H9 (cell line): ENCODE results near the gene CA9. TPM values are rescaled to one million over a fixed set of nuclear protein-coding genes. Genes with fewer than 3 reads are reported as not detected.

ENCODE experiments used
- DNase-seq: peaks from one replicate; pipeline ENCODE4 v3.0.0-alpha.2; 2017
- H2AFZ ChIP-seq: one replicate; pipeline ENCODE4 v1.6.1; 2013; ENCODE audit warnings: mild to moderate bottlenecking, low read length, control low read depth, moderate library complexity
- H2AK5ac ChIP-seq: 2 replicates; pipeline ENCODE4 v1.6.1; 2013; ENCODE audit warnings: low read length, control low read depth, mixed read lengths; ENCODE audit not compliant: insufficient read length
- H2BK120ac ChIP-seq: one replicate; pipeline ENCODE4 v1.6.1; 2013; ENCODE audit warnings: low read depth, mild to moderate bottlenecking, low read length, control low read depth, inconsistent platforms; ENCODE audit not compliant: poor library complexity, severe bottlenecking
- H2BK12ac ChIP-seq: 2 replicates; pipeline ENCODE4 v1.6.1; 2013; ENCODE audit warnings: low read length, control low read depth, mixed read lengths, low read depth; ENCODE audit not compliant: insufficient read length
- H2BK15ac ChIP-seq: 2 replicates; pipeline ENCODE4 v1.6.1; 2013; ENCODE audit warnings: low read depth, low read length, control low read depth
- H2BK20ac ChIP-seq: one replicate; pipeline ENCODE4 v1.6.1; 2013; ENCODE audit warnings: low read depth, mild to moderate bottlenecking, low read length, control low read depth, inconsistent platforms; ENCODE audit not compliant: poor library complexity, severe bottlenecking
- H2BK5ac ChIP-seq: 2 replicates; pipeline ENCODE4 v1.6.1; 2013; ENCODE audit warnings: low read length, control low read depth, mixed read lengths; ENCODE audit not compliant: insufficient read length
- H3K14ac ChIP-seq: 2 replicates; pipeline ENCODE4 v1.6.1; 2013; ENCODE audit warnings: low read length, control low read depth; ENCODE audit not compliant: insufficient read depth
- H3K18ac ChIP-seq: 2 replicates; pipeline ENCODE4 v1.6.1; 2013; ENCODE audit warnings: low read depth, mild to moderate bottlenecking, mixed read lengths, low read length, control low read depth; ENCODE audit not compliant: insufficient read length
- H3K23ac ChIP-seq: 2 replicates; pipeline ENCODE4 v1.6.1; 2013; ENCODE audit warnings: low read length, control low read depth, mixed read lengths, low read depth; ENCODE audit not compliant: insufficient read length
- H3K23me2 ChIP-seq: 2 replicates; pipeline ENCODE4 v1.6.1; 2013; ENCODE audit warnings: low read depth, mild to moderate bottlenecking, mixed read lengths, low read length, control low read depth; ENCODE audit not compliant: insufficient read length, poor library complexity, severe bottlenecking
- H3K27ac ChIP-seq: 2 replicates; pipeline ENCODE4 v1.5.1; 2013; ENCODE audit warnings: low read length, control low read depth, mixed read lengths, low read depth; ENCODE audit not compliant: insufficient read length
- H3K27me3 ChIP-seq: 2 replicates; pipeline ENCODE4 v1.6.1; 2013; ENCODE audit warnings: low read length, control low read depth, inconsistent platforms; ENCODE audit not compliant: insufficient read depth
- H3K4ac ChIP-seq: 2 replicates; pipeline ENCODE4 v1.6.1; 2013; ENCODE audit warnings: low read depth, mild to moderate bottlenecking, control low read depth, inconsistent platforms, low read length, moderate library complexity
- H3K4me1 ChIP-seq: 2 replicates; pipeline ENCODE4 v1.6.1; 2013; ENCODE audit warnings: low read length, control low read depth, inconsistent platforms; ENCODE audit not compliant: insufficient read depth
- H3K4me2 ChIP-seq: 2 replicates; pipeline ENCODE4 v1.6.1; 2013; ENCODE audit warnings: low read length, control low read depth, mixed read lengths; ENCODE audit not compliant: insufficient read length, insufficient read depth
- H3K56ac ChIP-seq: 2 replicates; pipeline ENCODE4 v1.6.1; 2013; ENCODE audit warnings: low read depth, mild to moderate bottlenecking, mixed read lengths, low read length, control low read depth; ENCODE audit not compliant: insufficient read length
- H3K79me1 ChIP-seq: 2 replicates; pipeline ENCODE4 v1.6.1; 2013; ENCODE audit warnings: low read depth, mild to moderate bottlenecking, moderate library complexity, low read length, control low read depth, inconsistent platforms; ENCODE audit not compliant: insufficient read depth, poor library complexity, severe bottlenecking
- H3K79me2 ChIP-seq: 2 replicates; pipeline ENCODE4 v1.6.1; 2013; ENCODE audit warnings: low read length, control low read depth, inconsistent platforms; ENCODE audit not compliant: insufficient read depth
- H3K9ac ChIP-seq: 2 replicates; pipeline ENCODE4 v1.6.1; 2013; ENCODE audit warnings: low read length, control low read depth, mixed read lengths; ENCODE audit not compliant: insufficient read length; ENCODE audit errors: extremely low read depth
- H3K9me3 ChIP-seq: one replicate; pipeline ENCODE4 v1.6.1; 2013; ENCODE audit warnings: low read depth, low read length, inconsistent platforms; ENCODE audit not compliant: control insufficient read depth
- H3T11ph ChIP-seq: one replicate; pipeline ENCODE4 v1.6.1; 2013; ENCODE audit warnings: mild to moderate bottlenecking, low read length, control low read depth, inconsistent platforms
- H4K20me1 ChIP-seq: one replicate; pipeline ENCODE4 v1.6.1; 2013; ENCODE audit not compliant: control insufficient read depth, insufficient read length, insufficient read depth
- H4K5ac ChIP-seq: 2 replicates; pipeline ENCODE4 v1.6.1; 2013; ENCODE audit warnings: low read depth, mild to moderate bottlenecking, mixed read lengths, low read length, control low read depth; ENCODE audit not compliant: insufficient read length
- H4K8ac ChIP-seq: replicated peaks from 2 replicates; pipeline ENCODE4 v1.6.1; 2013; ENCODE audit warnings: low read length, control low read depth, mixed read lengths, low read depth; ENCODE audit not compliant: insufficient read length
- H4K91ac ChIP-seq: 2 replicates; pipeline ENCODE4 v1.6.1; 2013; ENCODE audit warnings: low read depth, mild to moderate bottlenecking, moderate library complexity, mixed read lengths, low read length, control low read depth; ENCODE audit not compliant: insufficient read length
- H3K27ac Mint-ChIP-seq, 3 experiments: 2 replicates in 2 of 3; 3 replicates in 1 of 3; pipeline ENCODE4 v1.8.0; 2020 to 2021; ENCODE audit warnings: mixed read lengths in 3 of 3, mild to moderate bottlenecking in 1 of 3, moderate library complexity in 1 of 3
- H3K27me3 Mint-ChIP-seq: 2 replicates; pipeline ENCODE4 v1.8.0; 2021; ENCODE audit warnings: low read depth, mild to moderate bottlenecking, moderate library complexity, mixed read lengths
- H3K36me3 Mint-ChIP-seq, 3 experiments: 2 replicates in 2 of 3; 3 replicates in 1 of 3; pipeline ENCODE4 v1.8.0; 2020 to 2021; ENCODE audit warnings: low read depth in 3 of 3, mixed read lengths in 3 of 3; ENCODE audit not compliant: insufficient read depth in 1 of 3
- H3K4me1 Mint-ChIP-seq, 2 experiments: 2 replicates each; pipeline ENCODE4 v1.8.0; 2020; ENCODE audit warnings: mixed read lengths in 2 of 2
- H3K4me3 Mint-ChIP-seq, 2 experiments: 2 replicates in 1 of 2; 3 replicates in 1 of 2; pipeline ENCODE4 v1.8.0; 2020 to 2021; ENCODE audit warnings: mild to moderate bottlenecking in 2 of 2, mixed read lengths in 2 of 2, moderate library complexity in 1 of 2
- H3K9me3 Mint-ChIP-seq, 2 experiments: 2 replicates in 1 of 2; 3 replicates in 1 of 2; pipeline ENCODE4 v1.8.0; 2020; ENCODE audit warnings: mild to moderate bottlenecking in 2 of 2, mixed read lengths in 2 of 2, moderate library complexity in 1 of 2
- CTCF ChIP-seq: fragments of 200-600 bp; sonication (generic); conservative IDR thresholded peaks from 3 replicates; pipeline ENCODE4 v1.8.0; 2021; ENCODE audit warnings: antibody characterized with exemption, mild to moderate bottlenecking
- WGBS: extraction: QIAGEN DNeasy Blood & Tissue Kit; methylation state at CpG from one replicate; pipeline ENCODE4 v1.1.7; 2013; ENCODE audit warnings: missing lambda C conversion rate, low lambda C conversion rate, mixed read lengths; ENCODE audit not compliant: insufficient read length; ENCODE audit errors: extremely low coverage; 5-methylcytosine and 5-hydroxymethylcytosine counted together
- total RNA-seq: library from RNA; stranded (reverse); gene quantifications from 2 replicates; pipeline ENCODE4 v1.2.1, GENCODE V29; 2021

CA9 gene
- total RNA-seq, 1 experiment from 2014 or later: 0.94 TPM

GRCh38 chr9:35713578-35713977 lies 39.9 kb downstream of the CA9 start:
- Histone ChIP-seq H3T11ph (no peak overlapping the region), H3K79me2 (no peaks in the 10 kb centered on the region), H4K5ac (no peak overlapping the region), H2BK15ac (no peak overlapping the region), H2BK20ac (no peak overlapping the region), H3K4me1 (no peaks in the 10 kb centered on the region), H3K27me3 (no peaks in the 10 kb centered on the region), H3K79me1 (no peaks in the 10 kb centered on the region), H3K27ac (no peak overlapping the region), H2BK120ac (no peak overlapping the region), H2AK5ac (no peak overlapping the region), H3K4ac (no peak overlapping the region), H2AFZ (no peak overlapping the region), H4K8ac (no peak overlapping the region), H3K23me2 (no peaks in the 10 kb centered on the region), H3K56ac (no peak overlapping the region), H2BK5ac (no peak overlapping the region), H3K9me3 (no peaks in the 10 kb centered on the region), H2BK12ac (no peak overlapping the region), H3K14ac (no peak overlapping the region), H4K20me1 (no peaks in the 10 kb centered on the region), H3K4me2 (no peak overlapping the region), H3K9ac (no peak overlapping the region), H3K23ac (no peak overlapping the region), H3K18ac (no peak overlapping the region), H4K91ac (no peak overlapping the region)
- no peak for TF ChIP-seq CTCF
- no peak for DNase-seq
- no peaks in the 10 kb centered on the region for H3K9me3 Mint-ChIP-seq
- no CpG with 5 or more reads among the region's 3 CpGs for WGBS
- H3K27me3 Mint-ChIP-seq: no peaks in the 10 kb centered on the region; the same call in 1 of the 2 replicates
- no peak overlapping the region for H3K4me3 Mint-ChIP-seq
- H3K4me1 Mint-ChIP-seq: peaks cover 0 to 9% of the 10 kb centered on the region in 2 experiments; a peak in 2 of 4 replicates
- no peak overlapping the region for H3K27ac Mint-ChIP-seq
- H3K36me3 Mint-ChIP-seq: peaks cover 54 to 93% (median 83%) of the 10 kb centered on the region in 3 experiments
